HepG2 (cell line): Measurements from ENCODE around the gene RNF208. TPM values are rescaled to one million over a fixed set of nuclear protein-coding genes. Genes with fewer than 3 reads are reported as not detected.

Source experiments
- AFF4 ChIP-seq: sonication (generic); formaldehyde crosslinking; IDR thresholded peaks from 2 replicates; pipeline ENCODE4 v1.4.0; 2020; ENCODE audit warnings: missing genetic modification reagents
- AGO1 ChIP-seq: fragments of 200-400 bp; formaldehyde crosslinking; IDR thresholded peaks from 2 replicates; pipeline ENCODE4 v1.6.1; 2017; ENCODE audit warnings: mild to moderate bottlenecking, low read depth, low read length, moderate library complexity; ENCODE audit not compliant: poor library complexity, severe bottlenecking
- HMGA1 ChIP-seq: sonication (generic); formaldehyde crosslinking; conservative IDR thresholded peaks from 2 replicates; pipeline ENCODE4 v1.4.0; 2020; ENCODE audit warnings: missing genetic modification reagents
- HOXA9 ChIP-seq: sonication (generic); formaldehyde crosslinking; IDR thresholded peaks from 2 replicates; pipeline ENCODE4 v1.8.1; 2022; ENCODE audit warnings: missing genetic modification reagents, mild to moderate bottlenecking, moderate library complexity, borderline replicate concordance
- KDM5A ChIP-seq: fragments of 200-600 bp; sonication (generic); IDR thresholded peaks from 2 replicates; pipeline ENCODE4 v1.7.0; 2018; ENCODE audit warnings: antibody characterized with exemption, mild to moderate bottlenecking, low read length, borderline replicate concordance
- NONO ChIP-seq, 2 experiments: fragments of 450-650 bp in 1 of 2; sonication (generic) in 1 of 2; formaldehyde crosslinking in 1 of 2; IDR thresholded peaks in 1 of 2; conservative IDR thresholded peaks in 1 of 2; 2 replicates each; pipeline versions ENCODE4 v1.6.1 to v1.8.0; 2017 to 2022; ENCODE audit warnings: mild to moderate bottlenecking in 1 of 2, missing genetic modification reagents in 1 of 2, moderate library complexity in 1 of 2
- PLSCR1 ChIP-seq: sonication (generic); formaldehyde crosslinking; IDR thresholded peaks from 2 replicates; pipeline ENCODE4 v1.5.0; 2020; ENCODE audit warnings: missing genetic modification reagents, mild to moderate bottlenecking, borderline replicate concordance
- PRMT3 ChIP-seq: sonication (generic); formaldehyde crosslinking; IDR thresholded peaks from 2 replicates; pipeline ENCODE4 v1.8.1; 2022; ENCODE audit warnings: low read depth, mild to moderate bottlenecking, moderate library complexity, missing genetic modification reagents, borderline replicate concordance
- TAF15 ChIP-seq: fragments of 200-400 bp; formaldehyde crosslinking; IDR thresholded peaks from one replicate; pipeline ENCODE4 v1.6.1; 2018; ENCODE audit warnings: mild to moderate bottlenecking, low read depth, low read length; ENCODE audit not compliant: poor library complexity, severe bottlenecking
- ZIK1 ChIP-seq: sonication (generic); formaldehyde crosslinking; IDR thresholded peaks from 2 replicates; pipeline ENCODE4 v1.5.0; 2020; ENCODE audit warnings: mild to moderate bottlenecking, low read depth, missing genetic modification reagents, borderline replicate concordance
- polyA plus RNA-seq, 8 experiments: library from polyadenylated mRNA; depleted of rRNA in 3 of 8; stranded (reverse) in 7 of 8; unstranded in 1 of 8; fragments of >200 nt; fragmentation: Illumina TruSeq in 4 of 8; extraction: Trizol in 4 of 8; gene quantifications; 2 replicates each; pipeline versions ENCODE4 v1.2.1 to v1.2.3, GENCODE V29; 2011 to 2016; ENCODE audit warnings: low read depth in 4 of 8, missing spikeins in 1 of 8, mixed read lengths in 1 of 8; ENCODE audit not compliant: insufficient read depth in 1 of 8
- total RNA-seq, 5 experiments: library from RNA; depleted of rRNA; stranded (reverse); fragments of >200 nt; fragmentation: Illumina TruSeq; extraction: Trizol; gene quantifications; 2 replicates each; pipeline ENCODE4 v1.2.3, GENCODE V29; 2016; ENCODE audit warnings: low read depth in 1 of 5
- TF ChIP-seq, protein P1 (sequence below), 2 experiments: IDR thresholded peaks; 2 replicates each; pipeline ENCODE4 v1.6.1; 2011 to 2012; ENCODE audit warnings: low read length in 2 of 2, borderline replicate concordance in 1 of 2, low read depth in 1 of 2, mild to moderate bottlenecking in 1 of 2, moderate library complexity in 1 of 2
- TF ChIP-seq, protein P2 (sequence below): sonication (generic); formaldehyde crosslinking; IDR thresholded peaks from 2 replicates; pipeline ENCODE4 v1.5.0; 2020; ENCODE audit warnings: missing genetic modification reagents
- TF ChIP-seq, protein P3 (sequence below): sonication (generic); formaldehyde crosslinking; IDR thresholded peaks from 2 replicates; pipeline ENCODE4 v1.4.0; 2020; ENCODE audit warnings: missing genetic modification reagents

Gene RNF208
- total and polyA plus RNA-seq, 2 of the 13 experiments (the other 11 are each of a cell fraction or from before 2014, with no cell fraction given) = 1.6 to 2.1 TPM

GRCh38 chr9:137236238-137236935 is 14.3 kb upstream of the RNF208 start (continued):
- TF ChIP-seq, protein P1, sequence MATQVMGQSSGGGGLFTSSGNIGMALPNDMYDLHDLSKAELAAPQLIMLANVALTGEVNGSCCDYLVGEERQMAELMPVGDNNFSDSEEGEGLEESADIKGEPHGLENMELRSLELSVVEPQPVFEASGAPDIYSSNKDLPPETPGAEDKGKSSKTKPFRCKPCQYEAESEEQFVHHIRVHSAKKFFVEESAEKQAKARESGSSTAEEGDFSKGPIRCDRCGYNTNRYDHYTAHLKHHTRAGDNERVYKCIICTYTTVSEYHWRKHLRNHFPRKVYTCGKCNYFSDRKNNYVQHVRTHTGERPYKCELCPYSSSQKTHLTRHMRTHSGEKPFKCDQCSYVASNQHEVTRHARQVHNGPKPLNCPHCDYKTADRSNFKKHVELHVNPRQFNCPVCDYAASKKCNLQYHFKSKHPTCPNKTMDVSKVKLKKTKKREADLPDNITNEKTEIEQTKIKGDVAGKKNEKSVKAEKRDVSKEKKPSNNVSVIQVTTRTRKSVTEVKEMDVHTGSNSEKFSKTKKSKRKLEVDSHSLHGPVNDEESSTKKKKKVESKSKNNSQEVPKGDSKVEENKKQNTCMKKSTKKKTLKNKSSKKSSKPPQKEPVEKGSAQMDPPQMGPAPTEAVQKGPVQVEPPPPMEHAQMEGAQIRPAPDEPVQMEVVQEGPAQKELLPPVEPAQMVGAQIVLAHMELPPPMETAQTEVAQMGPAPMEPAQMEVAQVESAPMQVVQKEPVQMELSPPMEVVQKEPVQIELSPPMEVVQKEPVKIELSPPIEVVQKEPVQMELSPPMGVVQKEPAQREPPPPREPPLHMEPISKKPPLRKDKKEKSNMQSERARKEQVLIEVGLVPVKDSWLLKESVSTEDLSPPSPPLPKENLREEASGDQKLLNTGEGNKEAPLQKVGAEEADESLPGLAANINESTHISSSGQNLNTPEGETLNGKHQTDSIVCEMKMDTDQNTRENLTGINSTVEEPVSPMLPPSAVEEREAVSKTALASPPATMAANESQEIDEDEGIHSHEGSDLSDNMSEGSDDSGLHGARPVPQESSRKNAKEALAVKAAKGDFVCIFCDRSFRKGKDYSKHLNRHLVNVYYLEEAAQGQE (IDR thresholded peaks at IDR 0.05; ENCODE audit: borderline replicate concordance in 1 of 2, low read depth in 1 of 2, low read length in 2 of 2) = peak in 1 of 2 experiments; percentile 40; a peak in 1 of 4 replicates
- no peak; the same call in 1 of the 2 replicates for TF ChIP-seq AFF4
- TF ChIP-seq TAF15 = no peak
- TF ChIP-seq AGO1 = peak; percentile 92
- TF ChIP-seq, protein P2, sequence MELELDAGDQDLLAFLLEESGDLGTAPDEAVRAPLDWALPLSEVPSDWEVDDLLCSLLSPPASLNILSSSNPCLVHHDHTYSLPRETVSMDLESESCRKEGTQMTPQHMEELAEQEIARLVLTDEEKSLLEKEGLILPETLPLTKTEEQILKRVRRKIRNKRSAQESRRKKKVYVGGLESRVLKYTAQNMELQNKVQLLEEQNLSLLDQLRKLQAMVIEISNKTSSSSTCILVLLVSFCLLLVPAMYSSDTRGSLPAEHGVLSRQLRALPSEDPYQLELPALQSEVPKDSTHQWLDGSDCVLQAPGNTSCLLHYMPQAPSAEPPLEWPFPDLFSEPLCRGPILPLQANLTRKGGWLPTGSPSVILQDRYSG (CRISPR knock-in tag) = peak; percentile 29; the same call in 1 of the 2 replicates
- TF ChIP-seq, protein P3, sequence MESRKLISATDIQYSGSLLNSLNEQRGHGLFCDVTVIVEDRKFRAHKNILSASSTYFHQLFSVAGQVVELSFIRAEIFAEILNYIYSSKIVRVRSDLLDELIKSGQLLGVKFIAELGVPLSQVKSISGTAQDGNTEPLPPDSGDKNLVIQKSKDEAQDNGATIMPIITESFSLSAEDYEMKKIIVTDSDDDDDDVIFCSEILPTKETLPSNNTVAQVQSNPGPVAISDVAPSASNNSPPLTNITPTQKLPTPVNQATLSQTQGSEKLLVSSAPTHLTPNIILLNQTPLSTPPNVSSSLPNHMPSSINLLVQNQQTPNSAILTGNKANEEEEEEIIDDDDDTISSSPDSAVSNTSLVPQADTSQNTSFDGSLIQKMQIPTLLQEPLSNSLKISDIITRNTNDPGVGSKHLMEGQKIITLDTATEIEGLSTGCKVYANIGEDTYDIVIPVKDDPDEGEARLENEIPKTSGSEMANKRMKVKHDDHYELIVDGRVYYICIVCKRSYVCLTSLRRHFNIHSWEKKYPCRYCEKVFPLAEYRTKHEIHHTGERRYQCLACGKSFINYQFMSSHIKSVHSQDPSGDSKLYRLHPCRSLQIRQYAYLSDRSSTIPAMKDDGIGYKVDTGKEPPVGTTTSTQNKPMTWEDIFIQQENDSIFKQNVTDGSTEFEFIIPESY (CRISPR knock-in tag) = peak; percentile 95
- no peak for TF ChIP-seq PLSCR1
- TF ChIP-seq NONO (IDR thresholded peaks at IDR 0.05) = no peak
- TF ChIP-seq NONO (CRISPR knock-in tag; conservative IDR thresholded peaks at IDR 0.05) = peak; percentile 98
- TF ChIP-seq ZIK1 (CRISPR knock-in tag) = 0 out of 2 replicates have a peak, but pooled peaks have one; percentile 15
- no peak for TF ChIP-seq HMGA1 (CRISPR knock-in tag)
- 0 out of 2 replicates have a peak, but pooled peaks have one; percentile 7 for TF ChIP-seq KDM5A
- TF ChIP-seq HOXA9 = no peak
- TF ChIP-seq PRMT3 (CRISPR knock-in tag) = no peak
